22Rv1 (cell line): ENCODE data around the gene SRMS.

Experiments
- ZFX ChIP-seq: fragments of 450-650 bp; IDR thresholded peaks from 2 replicates; pipeline ENCODE4 v1.6.1; 2017; ENCODE audit warnings: antibody characterized with exemption, borderline replicate concordance
- TF ChIP-seq, protein P1 (sequence below): fragments of 450-650 bp; IDR thresholded peaks from 2 replicates; pipeline ENCODE4 v1.5.1; 2017; ENCODE audit warnings: mild to moderate bottlenecking

DNA sequence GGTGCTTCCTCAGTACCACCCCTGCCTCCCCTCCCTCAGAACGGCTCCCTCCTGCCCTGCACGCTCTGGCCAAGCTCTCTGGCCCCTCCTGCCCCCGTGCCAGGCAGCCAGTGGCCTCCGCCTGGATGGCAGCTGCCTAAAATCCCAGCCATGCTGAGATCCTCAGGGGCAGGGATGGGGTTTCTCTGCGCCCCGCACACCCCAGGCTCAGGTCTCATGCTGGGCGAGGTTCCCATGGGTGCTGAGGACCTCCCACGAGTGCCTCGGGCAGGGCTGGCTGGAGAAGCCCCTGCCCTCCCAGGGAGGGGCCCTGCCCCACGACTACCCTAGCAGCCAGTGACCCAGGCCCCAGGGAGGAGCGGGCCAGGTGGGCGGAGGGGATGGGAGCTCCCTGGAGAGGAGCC lies 13.1 kb downstream of the SRMS start:
- TF ChIP-seq, protein P1, sequence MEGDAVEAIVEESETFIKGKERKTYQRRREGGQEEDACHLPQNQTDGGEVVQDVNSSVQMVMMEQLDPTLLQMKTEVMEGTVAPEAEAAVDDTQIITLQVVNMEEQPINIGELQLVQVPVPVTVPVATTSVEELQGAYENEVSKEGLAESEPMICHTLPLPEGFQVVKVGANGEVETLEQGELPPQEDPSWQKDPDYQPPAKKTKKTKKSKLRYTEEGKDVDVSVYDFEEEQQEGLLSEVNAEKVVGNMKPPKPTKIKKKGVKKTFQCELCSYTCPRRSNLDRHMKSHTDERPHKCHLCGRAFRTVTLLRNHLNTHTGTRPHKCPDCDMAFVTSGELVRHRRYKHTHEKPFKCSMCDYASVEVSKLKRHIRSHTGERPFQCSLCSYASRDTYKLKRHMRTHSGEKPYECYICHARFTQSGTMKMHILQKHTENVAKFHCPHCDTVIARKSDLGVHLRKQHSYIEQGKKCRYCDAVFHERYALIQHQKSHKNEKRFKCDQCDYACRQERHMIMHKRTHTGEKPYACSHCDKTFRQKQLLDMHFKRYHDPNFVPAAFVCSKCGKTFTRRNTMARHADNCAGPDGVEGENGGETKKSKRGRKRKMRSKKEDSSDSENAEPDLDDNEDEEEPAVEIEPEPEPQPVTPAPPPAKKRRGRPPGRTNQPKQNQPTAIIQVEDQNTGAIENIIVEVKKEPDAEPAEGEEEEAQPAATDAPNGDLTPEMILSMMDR = no peak
- no peak for TF ChIP-seq ZFX
